ENCODE data around the gene SYT9. TPM values are rescaled to one million over a fixed set of nuclear protein-coding genes. Genes with fewer than 3 reads are reported as not detected.

Gene SYT9
- total and polyA plus RNA-seq, 12 donors, result 0.01 to 0.66 (median 0.32) TPM; not detected in 3

- intact Hi-C loops (cut with DNase I), result loop anchor here in 2 of 10 donors (5.0 to 10.0 kb wide), 2 partner anchors 339 to 602 kb away; no protein-coding TSS in a partner anchor
- peak overlapping the region in 1 of 10 donors; percentile 23 for H3K27ac ChIP-seq
- H3K9me3 ChIP-seq, result no peaks in the 10 kb centered on the region
- H3K36me3 ChIP-seq, result no peaks in the 10 kb centered on the region
- TF ChIP-seq, protein P1, sequence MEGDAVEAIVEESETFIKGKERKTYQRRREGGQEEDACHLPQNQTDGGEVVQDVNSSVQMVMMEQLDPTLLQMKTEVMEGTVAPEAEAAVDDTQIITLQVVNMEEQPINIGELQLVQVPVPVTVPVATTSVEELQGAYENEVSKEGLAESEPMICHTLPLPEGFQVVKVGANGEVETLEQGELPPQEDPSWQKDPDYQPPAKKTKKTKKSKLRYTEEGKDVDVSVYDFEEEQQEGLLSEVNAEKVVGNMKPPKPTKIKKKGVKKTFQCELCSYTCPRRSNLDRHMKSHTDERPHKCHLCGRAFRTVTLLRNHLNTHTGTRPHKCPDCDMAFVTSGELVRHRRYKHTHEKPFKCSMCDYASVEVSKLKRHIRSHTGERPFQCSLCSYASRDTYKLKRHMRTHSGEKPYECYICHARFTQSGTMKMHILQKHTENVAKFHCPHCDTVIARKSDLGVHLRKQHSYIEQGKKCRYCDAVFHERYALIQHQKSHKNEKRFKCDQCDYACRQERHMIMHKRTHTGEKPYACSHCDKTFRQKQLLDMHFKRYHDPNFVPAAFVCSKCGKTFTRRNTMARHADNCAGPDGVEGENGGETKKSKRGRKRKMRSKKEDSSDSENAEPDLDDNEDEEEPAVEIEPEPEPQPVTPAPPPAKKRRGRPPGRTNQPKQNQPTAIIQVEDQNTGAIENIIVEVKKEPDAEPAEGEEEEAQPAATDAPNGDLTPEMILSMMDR (IDR thresholded peaks at IDR 0.05), result no peak
- 43 to 47% methylated on average over 5 of the region's 5 CpGs for WGBS, 2 donors
- ATAC-seq (peak in 5 of 8 donors; percentile 35 to 74 (median 46)), DNase-seq (no peak)
- H3K27me3 ChIP-seq, result no peaks in the 10 kb centered on the region
- no peak overlapping the region for H3K4me3 ChIP-seq
- peaks cover 0 to 27% (median 0%) of the 10 kb centered on the region in 9 donors for H3K4me1 ChIP-seq
Measured at GRCh38 chr11:7436657-7437056, 185.0 kb downstream of the SYT9 start.

DNA sequence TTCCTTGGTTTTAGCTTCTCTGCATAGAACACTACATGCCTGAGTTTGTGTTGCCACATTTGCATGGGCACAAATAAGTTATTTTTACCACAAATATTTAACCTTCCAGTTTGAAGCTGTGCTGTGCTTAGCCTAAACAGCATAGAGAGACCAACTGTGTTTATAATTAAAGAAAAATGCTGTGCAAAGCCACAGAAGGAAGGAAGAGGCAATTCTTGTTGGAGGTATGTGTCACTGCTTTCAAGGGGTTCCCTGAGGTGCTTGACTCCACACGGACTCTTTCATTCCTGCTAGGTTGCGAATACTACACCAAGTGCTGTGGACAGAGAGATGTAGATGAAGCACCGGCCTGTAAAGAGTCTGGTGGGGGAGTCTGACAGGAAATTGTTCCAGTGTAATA is 186.0 kb downstream of the SYT9 start:
- Histone ChIP-seq H3K27me3 (no peaks in the 10 kb centered on the region), H3K4me1 (peaks cover 0 to 27% (median 0%) of the 10 kb centered on the region in 9 donors), H3K4me3 (no peak overlapping the region), H3K9me3 (no peaks in the 10 kb centered on the region), H3K27ac (no peak overlapping the region), H3K36me3 (no peaks in the 10 kb centered on the region)
- ATAC-seq (no peak), DNase-seq (no peak)
- 82 to 89% methylated on average over 3 of the region's 3 CpGs for WGBS, 2 donors
- TF ChIP-seq, protein P1 (IDR thresholded peaks at IDR 0.05), result no peak
- intact Hi-C loops (cut with DNase I), result loop anchor here in 2 of 10 donors (5.0 to 10.0 kb wide), 2 partner anchors 340 to 603 kb away; no protein-coding TSS in a partner anchor

GRCh38 chr11:7439746-7440320 is 188.1 kb downstream of the SYT9 start:
- intact Hi-C loops (cut with DNase I), result loop anchor here in 7 of 10 donors (5.0 to 10.0 kb wide), 6 partner anchors 85 to 605 kb away; no protein-coding TSS in a partner anchor
- DNase-seq (no peak), ATAC-seq (no peak)
- no peak overlapping the region for H3K4me3 ChIP-seq
- no peaks in the 10 kb centered on the region for H3K9me3 ChIP-seq
- TF ChIP-seq, protein P1 (IDR thresholded peaks at IDR 0.05), result no peak
- no peaks in the 10 kb centered on the region for H3K36me3 ChIP-seq
- no peak overlapping the region for H3K27ac ChIP-seq
- peaks cover 0 to 28% (median 0%) of the 10 kb centered on the region in 9 donors for H3K4me1 ChIP-seq
- H3K27me3 ChIP-seq, result no peaks in the 10 kb centered on the region
- 91 to 94% methylated on average over 3 of the region's 3 CpGs for WGBS, 2 donors

GRCh38 chr11:7442588-7443215 is 191.0 kb downstream of the SYT9 start:
- no peaks in the 10 kb centered on the region for H3K27me3 ChIP-seq
- WGBS, 2 donors, result 34 to 37% methylated on average over 6 of the region's 6 CpGs
- ATAC-seq, result peak; percentile 63 to 84 (median 74)
- peak; percentile 67 to 70 for DNase-seq
- peaks cover 0 to 16% (median 0%) of the 10 kb centered on the region in 9 donors for H3K4me1 ChIP-seq
- TF ChIP-seq, protein P1 (IDR thresholded peaks at IDR 0.05), result peak; percentile 73 to 92 (median 87)
- H3K36me3 ChIP-seq, result no peaks in the 10 kb centered on the region
- no peak overlapping the region for H3K4me3 ChIP-seq
- intact Hi-C loops (cut with DNase I), result loop anchor here in 7 of 10 donors (2.0 to 10.0 kb wide), 6 partner anchors 88 to 345 kb away; no protein-coding TSS in a partner anchor
- no peak overlapping the region for H3K27ac ChIP-seq
- H3K9me3 ChIP-seq, result no peaks in the 10 kb centered on the region
